Hepatocyte (in vitro differentiated cells): ENCODE results near the gene KCND3. TPM values are rescaled to one million over a fixed set of nuclear protein-coding genes. Genes with fewer than 3 reads are reported as not detected.
A peak's percentile ranks its signal among the peaks of the same experiment; 100 is the strongest.

Source experiments
- DNase-seq: peaks from one replicate; pipeline ENCODE4 v3.0.0-alpha.2; 2016; ENCODE audit warnings: low spot score
- H2AFZ ChIP-seq: fragments of 200-600 bp; sonication (generic); 2 replicates; pipeline ENCODE4 v1.6.0; 2016; ENCODE audit warnings: antibody characterized with exemption, mild to moderate bottlenecking
- H3K27ac ChIP-seq: fragments of 200-600 bp; sonication (generic); 2 replicates; pipeline ENCODE4 v1.5.1; 2016; ENCODE audit warnings: mild to moderate bottlenecking
- H3K27me3 ChIP-seq: fragments of 200-600 bp; sonication (generic); 2 replicates; pipeline ENCODE4 v1.6.1; 2016
- H3K36me3 ChIP-seq: fragments of 200-600 bp; sonication (generic); replicated peaks from 2 replicates; pipeline ENCODE4 v1.5.1; 2016; ENCODE audit warnings: low read depth; ENCODE audit not compliant: insufficient read depth
- H3K4me1 ChIP-seq: fragments of 200-600 bp; sonication (generic); 2 replicates; pipeline ENCODE4 v1.5.1; 2016; ENCODE audit warnings: mild to moderate bottlenecking, moderate library complexity; ENCODE audit not compliant: insufficient read depth
- H3K4me2 ChIP-seq: fragments of 200-600 bp; sonication (generic); 2 replicates; pipeline ENCODE4 v1.6.0; 2016
- H3K4me3 ChIP-seq: fragments of 200-600 bp; sonication (generic); 2 replicates; pipeline ENCODE4 v1.5.1; 2016; ENCODE audit warnings: mild to moderate bottlenecking
- H3K79me2 ChIP-seq: fragments of 200-600 bp; sonication (generic); 2 replicates; pipeline ENCODE4 v1.6.0; 2017; ENCODE audit warnings: mild to moderate bottlenecking
- H3K9me2 ChIP-seq: fragments of 200-600 bp; sonication (generic); replicated peaks from 2 replicates; pipeline ENCODE4 v1.6.0; 2017; ENCODE audit warnings: mild to moderate bottlenecking; ENCODE audit not compliant: insufficient read depth
- H3K9me3 ChIP-seq: fragments of 200-600 bp; sonication (generic); 2 replicates; pipeline ENCODE4 v1.5.1; 2016; ENCODE audit warnings: low read depth, mild to moderate bottlenecking
- H4K20me1 ChIP-seq: fragments of 200-600 bp; sonication (generic); 2 replicates; pipeline ENCODE4 v1.6.0; 2016; ENCODE audit warnings: mild to moderate bottlenecking; ENCODE audit not compliant: insufficient read depth, poor library complexity, severe bottlenecking
- EZH2 ChIP-seq: fragments of 200-600 bp; sonication (generic); IDR thresholded peaks from 2 replicates; pipeline ENCODE4 v1.6.1; 2016; ENCODE audit warnings: antibody characterized with exemption, mild to moderate bottlenecking, borderline replicate concordance
- EZH2phosphoT487 ChIP-seq: fragments of 200-600 bp; sonication (generic); IDR thresholded peaks from one replicate; pipeline ENCODE4 v1.6.1; 2018; ENCODE audit warnings: antibody characterized with exemption, mild to moderate bottlenecking, low read depth, moderate library complexity; ENCODE audit not compliant: unreplicated experiment, severe bottlenecking
- WGBS: methylation state at CpG from one replicate; pipeline ENCODE4 v1.1.6; 2016; ENCODE audit warnings: low lambda C conversion rate; ENCODE audit errors: missing lambda C conversion rate; 5-methylcytosine and 5-hydroxymethylcytosine counted together
- polyA plus RNA-seq: library from polyadenylated mRNA; unstranded; fragments of >200 nt; fragmentation: Nextera tagmentation; extraction: Ambion mirVana; gene quantifications from 2 replicates; pipeline ENCODE4 v1.2.1, GENCODE V29; 2016
- total RNA-seq: library from RNA; depleted of rRNA; stranded (reverse); fragments of >200 nt; gene quantifications from 2 replicates; pipeline ENCODE4 v1.2.3, GENCODE V29; 2014
- TF ChIP-seq, protein P1 (sequence below): fragments of 200-600 bp; sonication (generic); IDR thresholded peaks from 2 replicates; pipeline ENCODE4 v1.5.1; 2016; ENCODE audit warnings: antibody characterized with exemption, mild to moderate bottlenecking; ENCODE audit not compliant: poor library complexity

KCND3 gene
- total and polyA plus RNA-seq, 2 experiments from 2014 or later: 1.4 to 2.7 TPM

- Histone ChIP-seq H3K36me3 (no peaks in the 10 kb centered on the region), H3K4me2 (no peak overlapping the region), H3K9me3 (no peaks in the 10 kb centered on the region), H2AFZ (no peak overlapping the region), H3K27ac (no peak overlapping the region), H3K27me3 (no peaks in the 10 kb centered on the region), H3K4me3 (no peak overlapping the region), H4K20me1 (no peaks in the 10 kb centered on the region), H3K9me2 (no peaks in the 10 kb centered on the region), H3K79me2 (no peaks in the 10 kb centered on the region), H3K4me1 (no peaks in the 10 kb centered on the region)
- WGBS: 72% methylated on average over 13 of the region's 13 CpGs
- TF ChIP-seq, protein P1, sequence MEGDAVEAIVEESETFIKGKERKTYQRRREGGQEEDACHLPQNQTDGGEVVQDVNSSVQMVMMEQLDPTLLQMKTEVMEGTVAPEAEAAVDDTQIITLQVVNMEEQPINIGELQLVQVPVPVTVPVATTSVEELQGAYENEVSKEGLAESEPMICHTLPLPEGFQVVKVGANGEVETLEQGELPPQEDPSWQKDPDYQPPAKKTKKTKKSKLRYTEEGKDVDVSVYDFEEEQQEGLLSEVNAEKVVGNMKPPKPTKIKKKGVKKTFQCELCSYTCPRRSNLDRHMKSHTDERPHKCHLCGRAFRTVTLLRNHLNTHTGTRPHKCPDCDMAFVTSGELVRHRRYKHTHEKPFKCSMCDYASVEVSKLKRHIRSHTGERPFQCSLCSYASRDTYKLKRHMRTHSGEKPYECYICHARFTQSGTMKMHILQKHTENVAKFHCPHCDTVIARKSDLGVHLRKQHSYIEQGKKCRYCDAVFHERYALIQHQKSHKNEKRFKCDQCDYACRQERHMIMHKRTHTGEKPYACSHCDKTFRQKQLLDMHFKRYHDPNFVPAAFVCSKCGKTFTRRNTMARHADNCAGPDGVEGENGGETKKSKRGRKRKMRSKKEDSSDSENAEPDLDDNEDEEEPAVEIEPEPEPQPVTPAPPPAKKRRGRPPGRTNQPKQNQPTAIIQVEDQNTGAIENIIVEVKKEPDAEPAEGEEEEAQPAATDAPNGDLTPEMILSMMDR: no peak
- no peak for TF ChIP-seq EZH2phosphoT487
- no peak for TF ChIP-seq EZH2
- DNase-seq: peak; percentile 44
These were observed 22.3 kb downstream of the KCND3 start for GRCh38 chr1:111967067-111967690.

GRCh38 chr1:111965781-111966443 is 23.6 kb downstream of the KCND3 start:
- H2AFZ ChIP-seq: no peak overlapping the region
- H3K27ac ChIP-seq: no peak overlapping the region
- no peaks in the 10 kb centered on the region for H3K27me3 ChIP-seq
- no peak for TF ChIP-seq EZH2phosphoT487
- TF ChIP-seq EZH2: no peak
- TF ChIP-seq, protein P1: no peak
- H3K9me3 ChIP-seq: no peaks in the 10 kb centered on the region
- DNase-seq: no peak
- H3K4me3 ChIP-seq: no peak overlapping the region
- no peaks in the 10 kb centered on the region for H4K20me1 ChIP-seq
- no peaks in the 10 kb centered on the region for H3K36me3 ChIP-seq
- H3K4me2 ChIP-seq: no peak overlapping the region
- 84% methylated on average over 5 of the region's 5 CpGs for WGBS
- H3K79me2 ChIP-seq: no peaks in the 10 kb centered on the region
- no peaks in the 10 kb centered on the region for H3K4me1 ChIP-seq
- no peaks in the 10 kb centered on the region for H3K9me2 ChIP-seq

- Histone ChIP-seq H3K4me2 (no peak overlapping the region), H3K4me3 (no peak overlapping the region), H3K9me2 (no peaks in the 10 kb centered on the region), H3K27me3 (no peaks in the 10 kb centered on the region), H3K9me3 (no peaks in the 10 kb centered on the region), H3K27ac (no peak overlapping the region), H3K36me3 (no peaks in the 10 kb centered on the region), H4K20me1 (no peaks in the 10 kb centered on the region), H2AFZ (no peak overlapping the region), H3K79me2 (no peaks in the 10 kb centered on the region), H3K4me1 (no peaks in the 10 kb centered on the region)
- TF ChIP-seq EZH2: no peak
- TF ChIP-seq, protein P1: no peak
- no peak for TF ChIP-seq EZH2phosphoT487
- 42% methylated on average over 5 of the region's 5 CpGs for WGBS
- DNase-seq: no peak
These were observed 25.3 kb downstream of the KCND3 start for GRCh38 chr1:111963985-111964738.
